Spleen (tissue), 7 donors: ENCODE results near the gene BEST3.

ENCODE experiments used
- CTCF ChIP-seq, 11 experiments: fragments of 200-600 bp in 7 of 11; fragments of 450-650 bp in 4 of 11; sonication (generic) in 4 of 11; IDR thresholded peaks in 8 of 11; conservative IDR thresholded peaks in 3 of 11; 1 replicate in 7 of 11; 2 replicates in 4 of 11; pipeline versions ENCODE4 v1.4.0 to v1.8.0; 2016 to 2021; ENCODE audit warnings: antibody characterized with exemption in 11 of 11, inconsistent platforms in 4 of 11, mild to moderate bottlenecking in 1 of 11
- POLR2AphosphoS5 ChIP-seq, 3 donors: sonication (generic); formaldehyde crosslinking; IDR thresholded peaks; one replicate each; pipeline ENCODE4 v1.5.1; 2017; ENCODE audit warnings: antibody characterized with exemption in 3 of 3
- donor health status: DM: no; HTN: no; CAD: no; lungs with moderate emphysema.
- donor health status: DM: no; HTN: no; CAD: no.
- donor health status: DM: no; HTN: no; CAD: no.

DNA sequence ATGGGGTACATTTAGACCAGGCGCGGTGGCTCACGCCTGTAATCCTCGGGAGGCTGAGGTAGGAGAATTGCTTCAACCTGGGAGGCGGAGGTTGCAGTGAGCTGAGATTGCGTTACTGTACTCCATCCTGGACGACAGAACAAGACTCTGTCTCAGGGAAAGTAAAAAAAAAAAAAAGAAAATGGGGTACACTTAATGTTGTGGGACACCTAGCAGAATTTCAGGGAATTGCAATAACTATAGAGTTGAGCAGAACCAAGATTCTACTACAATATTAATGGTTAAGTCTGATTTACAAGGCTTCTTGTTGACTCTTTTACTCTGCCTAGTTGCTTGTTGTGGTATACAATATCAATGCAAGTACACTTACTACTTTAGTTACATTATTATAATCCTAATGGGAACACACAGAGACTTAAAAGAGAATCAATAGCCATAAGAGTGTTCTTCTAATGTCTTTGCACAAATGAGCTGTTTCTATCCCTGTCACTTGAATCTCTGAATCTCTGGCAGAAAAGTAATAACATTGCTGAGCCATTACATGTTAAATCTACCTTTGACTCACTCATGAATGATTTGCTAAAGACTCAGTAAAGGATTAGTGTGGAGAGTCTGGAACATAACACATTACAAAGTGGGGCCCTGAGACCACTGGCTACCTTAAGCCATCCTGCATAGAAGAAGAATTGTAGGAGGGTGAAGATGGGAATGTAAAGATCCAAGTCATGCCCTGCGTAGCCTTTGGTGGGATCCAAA lies 22.7 kb downstream of the BEST3 start:
- TF ChIP-seq CTCF (IDR thresholded peaks at IDR 0.05 in 8 of 11, conservative IDR thresholded peaks at IDR 0.05 in 3 of 11) (no peak), POLR2AphosphoS5 (IDR thresholded peaks at IDR 0.05) (no peak)
